Cardiac fibroblast (primary cell): ENCODE data around the gene PSAP.

ENCODE experiments used
- DNase-seq, 2 donors: peaks; one replicate each; pipeline versions ENCODE4 v3.0.0 to v3.0.0-alpha.2; 2010; ENCODE audit warnings: low read depth in 2 of 2
- H3K4me3 ChIP-seq, 2 donors: replicated peaks in 1 of 2; 1 replicate in 1 of 2; 2 replicates in 1 of 2; pipeline ENCODE4 v1.5.1; 2011; ENCODE audit warnings: low read depth in 2 of 2, low read length in 2 of 2, mild to moderate bottlenecking in 2 of 2, moderate library complexity in 1 of 2
- TF ChIP-seq, protein P1 (sequence below): IDR thresholded peaks from one replicate; pipeline ENCODE4 v1.5.1; 2011; ENCODE audit warnings: low read depth, mild to moderate bottlenecking, low read length, inconsistent platforms

Gene PSAP

GRCh38 chr10:71811351-71811750 is 39.7 kb downstream of the PSAP start:
- H3K4me3 ChIP-seq = no peak overlapping the region
- no peak for DNase-seq
- TF ChIP-seq, protein P1, sequence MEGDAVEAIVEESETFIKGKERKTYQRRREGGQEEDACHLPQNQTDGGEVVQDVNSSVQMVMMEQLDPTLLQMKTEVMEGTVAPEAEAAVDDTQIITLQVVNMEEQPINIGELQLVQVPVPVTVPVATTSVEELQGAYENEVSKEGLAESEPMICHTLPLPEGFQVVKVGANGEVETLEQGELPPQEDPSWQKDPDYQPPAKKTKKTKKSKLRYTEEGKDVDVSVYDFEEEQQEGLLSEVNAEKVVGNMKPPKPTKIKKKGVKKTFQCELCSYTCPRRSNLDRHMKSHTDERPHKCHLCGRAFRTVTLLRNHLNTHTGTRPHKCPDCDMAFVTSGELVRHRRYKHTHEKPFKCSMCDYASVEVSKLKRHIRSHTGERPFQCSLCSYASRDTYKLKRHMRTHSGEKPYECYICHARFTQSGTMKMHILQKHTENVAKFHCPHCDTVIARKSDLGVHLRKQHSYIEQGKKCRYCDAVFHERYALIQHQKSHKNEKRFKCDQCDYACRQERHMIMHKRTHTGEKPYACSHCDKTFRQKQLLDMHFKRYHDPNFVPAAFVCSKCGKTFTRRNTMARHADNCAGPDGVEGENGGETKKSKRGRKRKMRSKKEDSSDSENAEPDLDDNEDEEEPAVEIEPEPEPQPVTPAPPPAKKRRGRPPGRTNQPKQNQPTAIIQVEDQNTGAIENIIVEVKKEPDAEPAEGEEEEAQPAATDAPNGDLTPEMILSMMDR = no peak

DNA sequence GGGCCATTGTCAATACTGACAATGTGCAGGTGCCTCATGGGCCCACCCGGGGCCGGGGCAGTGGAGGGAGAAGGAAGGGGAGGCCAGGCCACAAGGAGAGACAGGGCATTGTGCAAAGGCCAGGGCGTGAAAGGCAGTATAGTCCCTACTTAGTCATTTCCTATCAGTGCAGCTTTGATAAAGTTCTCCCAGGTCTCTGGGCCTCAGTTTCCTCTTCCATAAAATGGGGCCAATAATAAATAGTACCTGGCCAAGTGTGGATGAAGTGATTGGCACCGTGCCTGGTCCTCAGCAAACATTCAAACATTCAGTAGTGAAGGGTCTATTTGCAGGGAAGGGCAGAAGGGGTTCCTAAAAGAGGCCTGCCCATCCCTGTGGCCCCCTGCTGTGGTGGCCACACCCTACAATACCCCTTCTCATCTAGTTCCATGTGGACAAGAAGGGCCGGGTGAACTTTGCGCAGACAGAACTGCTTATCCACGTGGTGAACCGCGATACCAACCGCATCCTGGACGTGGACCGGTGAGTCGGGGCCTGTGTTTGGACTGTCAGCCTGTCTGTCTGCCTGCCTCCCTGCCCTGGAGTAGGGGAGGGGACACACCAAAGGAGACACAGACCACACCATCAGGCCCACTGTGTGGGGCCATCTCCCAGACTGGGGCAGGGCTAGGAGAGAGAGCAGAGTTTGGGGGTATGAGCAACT is 40.9 kb downstream of the PSAP start:
- no peak overlapping the region for H3K4me3 ChIP-seq
- DNase-seq = no peak
- TF ChIP-seq, protein P1 = no peak

DNA sequence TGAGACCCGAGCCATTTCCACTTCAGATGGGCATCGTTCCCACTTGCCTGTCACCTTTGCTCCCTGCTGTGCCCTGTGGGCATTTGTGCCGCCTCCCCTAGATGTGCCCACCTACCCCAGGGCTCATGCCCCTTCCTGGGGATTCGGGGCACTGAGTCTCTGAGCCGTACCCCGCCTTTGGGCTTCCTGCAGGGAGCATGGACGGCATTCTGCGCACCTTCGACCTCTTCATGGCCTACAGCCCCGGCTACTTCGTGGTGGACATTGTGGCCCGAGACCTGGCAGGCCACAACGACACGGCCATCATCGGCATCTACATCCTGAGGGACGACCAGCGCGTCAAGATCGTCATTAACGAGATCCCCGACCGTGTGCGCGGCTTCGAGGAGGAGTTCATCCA is 41.4 kb downstream of the PSAP start:
- no peak overlapping the region for H3K4me3 ChIP-seq
- DNase-seq = no peak
- TF ChIP-seq, protein P1 = no peak

DNA sequence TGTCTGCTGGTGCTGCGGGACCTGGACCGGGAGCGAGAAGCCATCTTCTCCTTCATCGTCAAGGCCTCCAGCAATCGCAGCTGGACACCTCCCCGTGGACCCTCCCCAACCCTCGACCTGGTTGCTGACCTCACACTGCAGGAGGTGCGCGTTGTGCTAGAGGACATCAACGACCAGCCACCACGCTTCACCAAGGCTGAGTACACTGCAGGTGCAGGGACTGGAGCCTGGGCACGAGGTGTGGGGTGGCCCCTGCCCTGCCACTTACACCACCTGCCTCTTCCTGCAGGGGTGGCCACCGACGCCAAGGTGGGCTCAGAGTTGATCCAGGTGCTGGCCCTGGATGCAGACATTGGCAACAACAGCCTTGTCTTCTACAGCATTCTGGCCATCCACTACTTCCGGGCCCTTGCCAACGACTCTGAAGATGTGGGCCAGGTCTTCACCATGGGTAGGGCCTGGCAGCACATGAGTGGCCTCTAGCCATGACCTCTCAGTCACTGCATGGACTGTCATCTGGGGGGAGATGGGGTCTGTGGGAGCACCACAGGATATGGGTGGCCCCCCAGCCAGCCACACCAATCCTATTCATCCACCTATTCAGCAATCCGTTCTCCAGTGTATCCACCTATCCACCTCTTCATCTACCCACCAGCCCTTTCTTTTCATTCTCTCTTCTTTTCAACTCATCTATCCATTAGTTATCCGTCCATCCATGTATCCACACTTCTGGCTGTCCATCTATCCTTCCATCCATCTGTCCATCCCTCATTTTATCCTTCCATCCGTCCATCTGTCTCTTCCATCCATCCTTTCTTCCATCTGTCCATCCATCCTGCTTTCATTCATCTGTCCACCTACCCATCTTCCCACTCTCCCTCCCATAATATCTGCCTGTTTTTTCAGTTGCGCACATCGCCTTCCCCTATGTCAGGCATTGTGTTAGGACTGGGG is 43.2 kb downstream of the PSAP start:
- no peak for DNase-seq
- no peak overlapping the region for H3K4me3 ChIP-seq
- TF ChIP-seq, protein P1 = no peak

DNA sequence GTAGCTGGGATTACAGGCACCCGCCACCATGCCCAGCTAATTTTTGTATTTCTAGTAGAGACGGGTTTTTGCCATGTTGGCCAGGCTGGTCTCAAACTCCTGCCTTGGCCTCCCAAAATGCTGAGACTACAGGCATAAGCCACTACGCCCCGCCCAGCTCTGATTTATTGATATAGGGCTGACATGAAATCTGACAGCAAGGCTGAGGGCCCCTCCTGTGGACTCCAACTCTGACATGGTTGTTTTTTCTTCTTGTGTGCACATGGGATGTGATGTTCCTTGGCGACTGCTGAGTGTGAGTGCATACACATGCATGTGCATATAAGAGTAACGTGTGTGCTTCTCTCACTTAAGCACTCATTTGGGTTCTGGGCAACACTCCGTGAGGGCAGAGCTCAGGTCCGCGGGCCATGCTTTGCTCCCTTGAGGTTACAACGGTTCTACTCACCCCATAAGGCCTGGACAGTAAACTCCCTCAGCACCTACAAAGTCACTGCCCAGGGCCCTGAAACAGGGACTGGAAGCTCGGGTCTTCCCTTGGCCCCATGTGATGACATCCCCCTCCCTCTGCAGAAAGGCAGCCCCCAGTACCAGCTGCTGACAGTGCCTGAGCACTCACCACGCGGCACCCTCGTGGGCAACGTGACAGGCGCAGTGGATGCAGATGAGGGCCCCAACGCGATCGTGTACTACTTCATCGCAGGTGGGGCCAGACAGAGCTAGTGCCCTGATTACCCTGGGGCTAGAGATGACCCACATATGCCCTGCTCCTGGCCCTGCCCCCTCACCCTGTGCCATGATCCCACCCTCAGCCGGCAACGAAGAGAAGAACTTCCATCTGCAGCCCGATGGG is 44.1 kb downstream of the PSAP start:
- no peak for DNase-seq
- no peak overlapping the region for H3K4me3 ChIP-seq
- TF ChIP-seq, protein P1 = no peak
